Esophagus squamous epithelium (tissue), 5 donors: ENCODE results near the gene VTI1B. TPM values are rescaled to one million over a fixed set of nuclear protein-coding genes. Genes with fewer than 3 reads are reported as not detected.
"Not testable (repeated sequence)": the region's sequence is repeated elsewhere in the genome, so short reads cannot be mapped to it uniquely, and the experiment has no call there.

ENCODE experiments used
- DNase-seq: peaks from one replicate; lab custom pipeline; 2025; lab: John Stamatoyannopoulos, UW
- H3K27ac ChIP-seq, 4 donors: fragments of 200-600 bp; sonication (generic); one replicate each; pipeline ENCODE4 v1.5.1; 2016 to 2019; ENCODE audit warnings: mild to moderate bottlenecking in 1 of 4
- H3K27me3 ChIP-seq, 4 donors: fragments of 200-600 bp; sonication (generic); 1 replicate in 3 of 4; 2 replicates in 1 of 4; pipeline versions ENCODE4 v1.5.1 to v1.6.0; 2017 to 2021; ENCODE audit warnings: antibody characterized with exemption in 1 of 4
- H3K36me3 ChIP-seq, 3 donors: fragments of 200-600 bp; sonication (generic); one replicate each; pipeline ENCODE4 v1.5.1; 2016 to 2019
- H3K4me1 ChIP-seq, 3 donors: fragments of 200-600 bp; sonication (generic); one replicate each; pipeline ENCODE4 v1.5.1; 2017 to 2019
- H3K4me3 ChIP-seq, 4 donors: fragments of 200-600 bp; sonication (generic); 1 replicate in 3 of 4; 2 replicates in 1 of 4; pipeline ENCODE4 v1.5.1; 2016 to 2019; ENCODE audit warnings: mild to moderate bottlenecking in 2 of 4, moderate library complexity in 1 of 4
- H3K9me3 ChIP-seq, 3 donors: fragments of 200-600 bp; sonication (generic); one replicate each; pipeline ENCODE4 v1.5.1; 2016 to 2019
- CTCF ChIP-seq, 6 experiments: fragments of 450-650 bp in 4 of 6; fragments of 200-600 bp in 2 of 6; sonication (generic) in 2 of 6; IDR thresholded peaks; one replicate each; pipeline ENCODE4 v1.5.1; 2016 to 2019; ENCODE audit warnings: antibody characterized with exemption in 6 of 6, mild to moderate bottlenecking in 4 of 6, moderate library complexity in 4 of 6
- POLR2A ChIP-seq, 4 donors: fragments of 450-650 bp; IDR thresholded peaks; one replicate each; pipeline ENCODE4 v1.6.1; 2017; ENCODE audit warnings: antibody characterized with exemption in 4 of 4, mild to moderate bottlenecking in 4 of 4, moderate library complexity in 3 of 4
- WGBS, 2 donors: methylation state at CpG; one replicate each; pipeline ENCODE4 v1.1.5; 2018; 5-methylcytosine and 5-hydroxymethylcytosine counted together
- intact Hi-C: fragments of 100-400 bp; cut with DNase I; formaldehyde crosslinking; loops from one replicate; pipeline ENCODE4 v1.15.0; 2022
- total RNA-seq, 4 donors: library from RNA; depleted of rRNA; stranded (reverse); fragments of >200 nt; gene quantifications; one replicate each; pipeline ENCODE4 v1.1.0, GENCODE V29; 2016
- donor health status: DM: yes; HTN: yes; CAD: no.

VTI1B gene
- total RNA-seq, 4 donors from 2014 or later, result 41.3 to 57.7 (median 52.3) TPM

- Histone ChIP-seq H3K4me1 (no peaks in the 10 kb centered on the region), H3K27me3 (no peaks in the 10 kb centered on the region), H3K36me3 (no peaks in the 10 kb centered on the region), H3K4me3 (no peak overlapping the region), H3K9me3 (no peaks in the 10 kb centered on the region), H3K27ac (no peak overlapping the region)
- intact Hi-C loops, result no loop called here
- no peak for DNase-seq
- TF ChIP-seq POLR2A (IDR thresholded peaks at IDR 0.05), result no peak
- TF ChIP-seq CTCF (IDR thresholded peaks at IDR 0.05), result no peak
- 70 to 72% methylated on average over 3 of the region's 3 CpGs for WGBS, 2 donors
Observed at GRCh38 chr14:67636361-67636919, 38.0 kb downstream of the VTI1B start.

GRCh38 chr14:67633451-67634147 lies 40.8 kb downstream of the VTI1B start:
- 86 to 92% methylated on average over 5 of the region's 5 CpGs for WGBS, 2 donors
- Histone ChIP-seq H3K4me3 (no peak overlapping the region), H3K4me1 (no peaks in the 10 kb centered on the region), H3K27ac (no peak overlapping the region), H3K9me3 (no peaks in the 10 kb centered on the region), H3K27me3 (no peaks in the 10 kb centered on the region), H3K36me3 (no peaks in the 10 kb centered on the region)
- DNase-seq, result no peak
- TF ChIP-seq CTCF (IDR thresholded peaks at IDR 0.05) (no peak), POLR2A (IDR thresholded peaks at IDR 0.05) (no peak)
- intact Hi-C loops, result no loop called here

GRCh38 chr14:67630938-67631337 lies 43.5 kb downstream of the VTI1B start:
- TF ChIP-seq POLR2A (IDR thresholded peaks at IDR 0.05), result no peak
- TF ChIP-seq CTCF (IDR thresholded peaks at IDR 0.05), result no peak
- no peaks in the 10 kb centered on the region for H3K36me3 ChIP-seq
- DNase-seq, result no peak
- no peak overlapping the region for H3K27ac ChIP-seq
- intact Hi-C loops, result no loop called here
- no peak overlapping the region for H3K4me3 ChIP-seq
- H3K9me3 ChIP-seq, result no peaks in the 10 kb centered on the region
- no peaks in the 10 kb centered on the region for H3K27me3 ChIP-seq
- no peaks in the 10 kb centered on the region for H3K4me1 ChIP-seq
- 73 to 77% methylated on average over 5 of the region's 5 CpGs for WGBS, 2 donors

GRCh38 chr14:67630186-67630585 lies 44.2 kb downstream of the VTI1B start:
- no peak for DNase-seq
- WGBS, 2 donors, result 87 to 98% methylated on average over 4 of the region's 4 CpGs
- Histone ChIP-seq H3K27me3 (no peaks in the 10 kb centered on the region), H3K4me3 (no peak overlapping the region), H3K9me3 (no peaks in the 10 kb centered on the region), H3K4me1 (no peaks in the 10 kb centered on the region), H3K36me3 (no peaks in the 10 kb centered on the region), H3K27ac (no peak overlapping the region)
- TF ChIP-seq POLR2A (IDR thresholded peaks at IDR 0.05), result no peak
- TF ChIP-seq CTCF (IDR thresholded peaks at IDR 0.05), result no peak
- intact Hi-C loops, result no loop called here

GRCh38 chr14:67627519-67627918 lies 46.9 kb downstream of the VTI1B start:
- H3K4me1 ChIP-seq, result peaks cover 0 to 13% (median 12%) of the 10 kb centered on the region in 3 donors
- no peaks in the 10 kb centered on the region for H3K27me3 ChIP-seq
- no peak overlapping the region for H3K27ac ChIP-seq
- no peak for DNase-seq
- intact Hi-C loops, result loop anchor here (10.0 kb wide), 1 partner anchor 77 kb away; the partner anchor contains the start of gene RDH12
- H3K9me3 ChIP-seq, result no peaks in the 10 kb centered on the region
- H3K36me3 ChIP-seq, result no peaks in the 10 kb centered on the region
- H3K4me3 ChIP-seq, result no peak overlapping the region
- TF ChIP-seq POLR2A (IDR thresholded peaks at IDR 0.05), result no peak
- no peak for TF ChIP-seq CTCF (IDR thresholded peaks at IDR 0.05)

GRCh38 chr14:67626131-67626530 lies 48.3 kb downstream of the VTI1B start:
- WGBS, 2 donors, result 59 to 95% methylated on average over 1 of the region's 1 CpG
- DNase-seq, H3K27ac ChIP-seq, H3K9me3 ChIP-seq, H3K36me3 ChIP-seq, H3K4me3 ChIP-seq, H3K27me3 ChIP-seq: not testable (repeated sequence)
- H3K4me1 ChIP-seq, result peaks cover 0 to 20% (median 12%) of the 10 kb centered on the region in 3 donors
- intact Hi-C loops, result loop anchor here (10.0 kb wide), 1 partner anchor 79 kb away; the partner anchor contains the start of gene RDH12
